SK-N-SH (cell line): Measurements from ENCODE around the gene SMYD2. TPM values are rescaled to one million over a fixed set of nuclear protein-coding genes. Genes with fewer than 3 reads are reported as not detected.

Experiments used
- CTCF ChIA-PET: fragments of 300-600, 350-600 bp; formaldehyde crosslinking; extraction: SDS; loops from one replicate; lab custom pipeline; 2021; lab: Yijun Ruan, JAX
- POLR2A ChIA-PET: fragments of 350-600 bp; sonication (Branson Sonifier 250); formaldehyde crosslinking; extraction: SDS; loops from one replicate; lab custom pipeline; 2020; ENCODE audit warnings: antibody characterized with exemption, inconsistent platforms; lab: Yijun Ruan, JAX
- DNase-seq: peaks from one replicate; pipeline ENCODE4 v3.0.0; 2012
- H2AFZ ChIP-seq: fragments of 200-600 bp; sonication (generic); 2 replicates; pipeline ENCODE4 v1.8.1; 2016; ENCODE audit warnings: antibody characterized with exemption, mild to moderate bottlenecking, low read depth
- H3F3A ChIP-seq: fragments of 200-600 bp; sonication (generic); replicated peaks from 2 replicates; pipeline ENCODE3; 2016; ENCODE audit warnings: antibody characterized with exemption, mild to moderate bottlenecking; ENCODE audit not compliant: insufficient read depth
- H3K27ac ChIP-seq, 2 experiments: fragments of 200-500 bp in 1 of 2; fragments of 200-600 bp in 1 of 2; sonication (Bioruptor generic) in 1 of 2; sonication (generic), shearing (Covaris generic) in 1 of 2; 2 replicates each; pipeline versions ENCODE4 v1.5.1 to v1.6.1; 2014 to 2016; ENCODE audit warnings: low read depth in 2 of 2, inconsistent platforms in 1 of 2, low read length in 1 of 2, mild to moderate bottlenecking in 1 of 2, mixed read lengths in 1 of 2
- H3K27me3 ChIP-seq: fragments of 200-600 bp; sonication (generic), shearing (Covaris generic); 2 replicates; pipeline ENCODE4 v1.6.1; 2016; ENCODE audit warnings: mixed run types; ENCODE audit not compliant: insufficient read depth
- H3K36me3 ChIP-seq, 2 experiments: fragments of 200-500 bp in 1 of 2; fragments of 200-600 bp in 1 of 2; sonication (Bioruptor generic) in 1 of 2; sonication (generic) in 1 of 2; replicated peaks in 1 of 2; 2 replicates each; pipeline versions ENCODE3 to v1.5.1; 2014 to 2016; ENCODE audit warnings: low read length in 1 of 2, mild to moderate bottlenecking in 1 of 2; ENCODE audit not compliant: insufficient read depth in 2 of 2, control insufficient read depth in 1 of 2
- H3K4me1 ChIP-seq, 2 experiments: fragments of 200-500 bp in 1 of 2; fragments of 200-600 bp in 1 of 2; sonication (Bioruptor generic) in 1 of 2; sonication (generic), shearing (Covaris generic) in 1 of 2; 2 replicates each; pipeline versions ENCODE4 v1.5.1 to v1.6.1; 2014 to 2016; ENCODE audit warnings: low read depth in 1 of 2, low read length in 1 of 2, mixed run types in 1 of 2; ENCODE audit not compliant: insufficient read depth in 2 of 2, control insufficient read depth in 1 of 2
- H3K4me2 ChIP-seq: fragments of 200-600 bp; sonication (generic), shearing (Covaris generic); 2 replicates; pipeline ENCODE4 v1.6.1; 2017; ENCODE audit warnings: mixed run types
- H3K4me3 ChIP-seq, 2 experiments: fragments of 200-500 bp in 1 of 2; fragments of 200-600 bp in 1 of 2; sonication (Bioruptor generic) in 1 of 2; sonication (generic), shearing (Covaris generic) in 1 of 2; 2 replicates each; pipeline versions ENCODE4 v1.5.1 to v1.8.1; 2014 to 2016; ENCODE audit warnings: low read depth in 2 of 2, inconsistent platforms in 1 of 2, low read length in 1 of 2, mild to moderate bottlenecking in 1 of 2, mixed read lengths in 1 of 2, moderate library complexity in 1 of 2
- H3K79me2 ChIP-seq: fragments of 200-600 bp; sonication (generic); 2 replicates; pipeline ENCODE4 v1.8.1; 2017; ENCODE audit warnings: mild to moderate bottlenecking; ENCODE audit not compliant: insufficient read depth
- H3K9ac ChIP-seq: fragments of 200-600 bp; sonication (generic); 2 replicates; pipeline ENCODE4 v1.6.1; 2017; ENCODE audit warnings: mixed run types
- H3K9me2 ChIP-seq: fragments of 200-600 bp; sonication (generic); 2 replicates; pipeline ENCODE4 v1.6.1; 2017; ENCODE audit warnings: mixed run types
- H3K9me3 ChIP-seq: fragments of 200-600 bp; sonication (generic); 2 replicates; pipeline ENCODE4 v1.6.1; 2017; ENCODE audit warnings: mixed run types, mild to moderate bottlenecking, moderate library complexity
- H4K20me1 ChIP-seq: fragments of 200-600 bp; sonication (generic); 2 replicates; pipeline ENCODE4 v1.6.1; 2017; ENCODE audit warnings: mild to moderate bottlenecking, mixed run types; ENCODE audit not compliant: insufficient read depth
- EP300 ChIP-seq, 2 experiments: IDR thresholded peaks; 2 replicates each; pipeline versions ENCODE4 v1.4.0 to v1.6.1; 2012; ENCODE audit warnings: borderline replicate concordance in 1 of 2, low read depth in 1 of 2, low read length in 1 of 2
- EZH2phosphoT487 ChIP-seq: fragments of 200-600 bp; sonication (generic); IDR thresholded peaks from 2 replicates; pipeline ENCODE4 v1.6.1; 2017; ENCODE audit warnings: low read depth, mixed run types, mild to moderate bottlenecking, antibody characterized with exemption, moderate library complexity, borderline replicate concordance
- FOSL2 ChIP-seq: IDR thresholded peaks from 2 replicates; pipeline ENCODE4 v1.4.0; 2012; ENCODE audit warnings: low read depth, mild to moderate bottlenecking, moderate library complexity, borderline replicate concordance
- FOXJ3 ChIP-seq: sonication (generic); formaldehyde crosslinking; IDR thresholded peaks from 2 replicates; pipeline ENCODE4 v1.5.1; 2020; ENCODE audit warnings: mild to moderate bottlenecking, missing genetic modification reagents
- GATA2 ChIP-seq: sonication (generic); formaldehyde crosslinking; IDR thresholded peaks from 2 replicates; pipeline ENCODE4 v1.5.0; 2020; ENCODE audit warnings: mild to moderate bottlenecking, missing genetic modification reagents
- JUND ChIP-seq: IDR thresholded peaks from 2 replicates; pipeline ENCODE4 v1.4.0; 2012
- MEF2A ChIP-seq: IDR thresholded peaks from 2 replicates; pipeline ENCODE4 v1.4.0; 2012; ENCODE audit warnings: low read depth, borderline replicate concordance
- RFX5 ChIP-seq: IDR thresholded peaks from 2 replicates; pipeline ENCODE4 v1.6.1; 2012; ENCODE audit warnings: mild to moderate bottlenecking, improper control_type of control experiment, low read length
- RXRA ChIP-seq: IDR thresholded peaks from 2 replicates; pipeline ENCODE4 v1.4.0; 2012; ENCODE audit warnings: low read depth, mild to moderate bottlenecking, borderline replicate concordance
- TCF12 ChIP-seq: IDR thresholded peaks from 2 replicates; pipeline ENCODE4 v1.4.0; 2012
- TEAD4 ChIP-seq: IDR thresholded peaks from 2 replicates; pipeline ENCODE4 v1.4.0; 2012; ENCODE audit warnings: mild to moderate bottlenecking, borderline replicate concordance; ENCODE audit not compliant: insufficient read depth
- YY1 ChIP-seq: IDR thresholded peaks from 2 replicates; pipeline ENCODE4 v1.4.0; 2012; ENCODE audit warnings: low read depth, mild to moderate bottlenecking
- WGBS: methylation state at CpG from one replicate; pipeline ENCODE4 v1.1.6; 2017; ENCODE audit warnings: low lambda C conversion rate; 5-methylcytosine and 5-hydroxymethylcytosine counted together
- polyA plus RNA-seq, 3 experiments: library from polyadenylated mRNA; depleted of rRNA; stranded (reverse); fragments of >200 nt; gene quantifications; 2 replicates each; pipeline ENCODE4 v1.2.3, GENCODE V29; 2012
- TF ChIP-seq, protein P1 (sequence below): fragments of 200-600 bp; sonication (generic); IDR thresholded peaks from 2 replicates; pipeline ENCODE4 v1.6.1; 2017; ENCODE audit warnings: antibody characterized with exemption, mild to moderate bottlenecking, moderate library complexity
- TF ChIP-seq, protein P2 (sequence below): IDR thresholded peaks from 2 replicates; pipeline ENCODE4; 2012

The SMYD2 gene
- polyA plus RNA-seq, 1 of the 3 experiments (the other 2 are of a cell fraction), result 23.1 TPM

DNA sequence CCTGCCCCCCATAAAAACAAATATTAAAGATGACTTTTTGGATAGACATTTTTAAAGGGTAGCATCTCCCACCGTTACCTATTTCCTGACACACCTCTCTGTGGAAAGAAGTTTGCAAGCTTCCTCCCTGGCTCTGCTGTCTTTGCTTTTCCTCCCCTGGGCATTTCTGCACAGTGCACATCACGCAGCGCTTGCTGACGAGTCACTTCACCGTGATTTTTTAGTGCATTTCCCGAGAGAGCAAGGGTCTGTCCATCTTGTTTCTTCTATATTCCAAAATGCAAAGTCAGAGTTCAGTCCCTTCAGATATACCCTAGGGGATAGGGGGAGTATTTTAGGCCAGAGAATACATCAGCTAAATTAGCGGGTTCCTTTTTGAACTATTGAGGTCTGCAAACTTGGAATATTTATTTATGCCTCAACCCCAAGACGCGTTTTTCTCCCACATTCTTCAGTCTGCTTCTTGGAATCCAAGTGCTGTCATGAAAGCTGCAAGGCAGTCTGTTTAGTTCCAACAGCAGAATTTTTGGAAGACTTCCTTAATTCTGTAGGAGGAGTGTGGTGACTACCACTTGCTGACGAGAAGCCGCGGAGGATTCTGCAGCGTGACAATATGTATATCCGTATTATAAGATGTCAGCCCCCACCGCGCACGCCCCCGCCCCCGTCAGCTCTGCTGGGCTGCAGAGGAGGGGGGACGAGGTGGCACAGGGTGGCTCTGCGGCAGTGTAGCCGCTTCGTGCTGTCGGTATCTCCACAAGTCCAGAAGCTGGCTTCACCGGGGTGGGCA lies 22.4 kb downstream of the SMYD2 start:
- Histone ChIP-seq H2AFZ (no peak overlapping the region), H3K4me2 (no peak overlapping the region)
- CTCF ChIA-PET, result interaction anchor here (0.8 to 3.8 kb wide), 6 partner anchors 9 to 89 kb away, joined by 3 to 23 read pairs (median 4); no protein-coding TSS in a partner anchor

DNA sequence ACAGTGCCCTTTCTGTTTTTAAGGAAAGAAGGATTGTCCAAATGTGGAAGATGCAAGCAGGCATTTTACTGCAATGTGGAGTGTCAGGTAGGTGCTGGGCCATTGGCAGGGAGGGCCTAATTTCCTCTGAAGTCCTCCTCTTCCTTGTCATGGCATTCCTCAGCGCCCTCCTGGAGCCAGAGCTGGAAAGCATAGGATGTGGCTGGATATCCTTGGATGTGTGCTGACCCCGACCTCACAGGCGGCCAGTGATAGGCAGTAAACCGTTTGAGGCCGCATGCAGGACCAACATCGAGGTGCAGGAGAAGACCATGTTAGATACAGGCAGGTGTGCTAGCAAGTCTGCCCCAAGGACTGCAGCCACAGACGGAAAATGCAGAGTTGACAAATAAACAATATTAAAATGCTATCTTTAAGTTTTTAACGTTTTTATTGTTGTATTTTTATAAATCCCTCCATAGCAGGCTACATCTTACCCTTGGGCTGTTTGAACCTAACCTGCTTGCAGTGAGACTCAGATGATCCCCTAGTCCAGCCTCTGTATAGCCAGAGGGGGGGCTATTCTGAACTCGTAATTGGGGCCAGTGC lies 24.3 kb downstream of the SMYD2 start:
- no peak for DNase-seq
- TF ChIP-seq TEAD4 (no peak), MEF2A (no peak), RXRA (no peak), JUND (no peak)

More for the DNA sequence above, 22.4 kb downstream of the SMYD2 start:
- Histone ChIP-seq H3K4me3 (no peak overlapping the region), H3K79me2 (no peaks in the 10 kb centered on the region), H3K9me3 (no peaks in the 10 kb centered on the region), H3F3A (no peaks in the 10 kb centered on the region), H3K9me2 (no peaks in the 10 kb centered on the region), H4K20me1 (no peaks in the 10 kb centered on the region), H3K36me3 (no peaks in the 10 kb centered on the region), H3K27ac (no peak overlapping the region), H3K27me3 (no peaks in the 10 kb centered on the region), H3K9ac (no peak overlapping the region), H3K4me1 (no peaks in the 10 kb centered on the region)
- POLR2A ChIA-PET, result no interaction called here
- no peak for TF ChIP-seq JUND
- no peak for TF ChIP-seq FOXJ3 (CRISPR knock-in tag)
- no peak for DNase-seq
- WGBS, result 96% methylated on average over 25 of the region's 25 CpGs

DNA sequence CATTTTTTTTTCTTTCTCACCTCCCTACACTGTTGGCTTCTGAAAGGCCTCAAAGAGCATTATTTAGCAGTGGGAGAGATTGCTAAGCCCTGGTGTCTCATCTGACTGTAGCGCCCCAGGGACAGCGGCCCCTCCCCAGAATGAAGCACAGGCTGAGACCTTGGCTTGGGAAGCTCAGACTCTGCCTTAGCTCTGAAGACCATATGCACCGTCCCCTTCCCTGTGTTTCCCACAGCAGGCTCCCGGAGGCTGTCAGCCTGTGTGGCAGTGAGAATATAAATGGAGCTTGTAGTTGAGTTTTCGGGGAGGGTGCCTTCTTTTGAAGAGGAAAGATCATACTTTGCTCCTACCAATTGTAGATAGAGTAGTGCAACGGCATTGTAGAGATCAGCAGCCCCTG lies 25.3 kb downstream of the SMYD2 start:
- no peaks in the 10 kb centered on the region for H3F3A ChIP-seq
- POLR2A ChIA-PET, result no interaction called here
- WGBS, result 96% methylated on average over 6 of the region's 6 CpGs

More for the DNA sequence above, 24.3 kb downstream of the SMYD2 start:
- Histone ChIP-seq H3K4me1 (no peaks in the 10 kb centered on the region), H3K79me2 (no peaks in the 10 kb centered on the region), H3K4me3 (no peak overlapping the region), H3F3A (no peaks in the 10 kb centered on the region), H3K9me3 (no peaks in the 10 kb centered on the region), H3K27ac (no peak overlapping the region), H3K4me2 (no peak overlapping the region), H3K36me3 (no peaks in the 10 kb centered on the region), H3K9ac (no peak overlapping the region), H2AFZ (no peak overlapping the region), H3K9me2 (no peaks in the 10 kb centered on the region), H3K27me3 (no peaks in the 10 kb centered on the region), H4K20me1 (no peaks in the 10 kb centered on the region)
- POLR2A ChIA-PET, result no interaction called here
- CTCF ChIA-PET, result interaction anchor here (2.7 to 3.8 kb wide), 2 partner anchors 27 to 44 kb away, joined by 10 to 23 read pairs; no protein-coding TSS in a partner anchor
- 83% methylated on average over 6 of the region's 9 CpGs for WGBS

More for the DNA sequence above, 25.3 kb downstream of the SMYD2 start:
- H2AFZ ChIP-seq, result no peak overlapping the region
- no peaks in the 10 kb centered on the region for H3K9me2 ChIP-seq
- H3K4me3 ChIP-seq, result no peak overlapping the region
- CTCF ChIA-PET, result interaction anchor here (2.2 to 2.5 kb wide), 2 partner anchors 22 to 45 kb away, joined by 7 to 10 read pairs; no protein-coding TSS in a partner anchor
- H4K20me1 ChIP-seq, result no peaks in the 10 kb centered on the region
- no peaks in the 10 kb centered on the region for H3K9me3 ChIP-seq
- no peak overlapping the region for H3K4me2 ChIP-seq
- no peak overlapping the region for H3K27ac ChIP-seq
- no peak overlapping the region for H3K9ac ChIP-seq
- H3K27me3 ChIP-seq, result no peaks in the 10 kb centered on the region
- H3K36me3 ChIP-seq, result no peaks in the 10 kb centered on the region
- TF ChIP-seq, protein P1, sequence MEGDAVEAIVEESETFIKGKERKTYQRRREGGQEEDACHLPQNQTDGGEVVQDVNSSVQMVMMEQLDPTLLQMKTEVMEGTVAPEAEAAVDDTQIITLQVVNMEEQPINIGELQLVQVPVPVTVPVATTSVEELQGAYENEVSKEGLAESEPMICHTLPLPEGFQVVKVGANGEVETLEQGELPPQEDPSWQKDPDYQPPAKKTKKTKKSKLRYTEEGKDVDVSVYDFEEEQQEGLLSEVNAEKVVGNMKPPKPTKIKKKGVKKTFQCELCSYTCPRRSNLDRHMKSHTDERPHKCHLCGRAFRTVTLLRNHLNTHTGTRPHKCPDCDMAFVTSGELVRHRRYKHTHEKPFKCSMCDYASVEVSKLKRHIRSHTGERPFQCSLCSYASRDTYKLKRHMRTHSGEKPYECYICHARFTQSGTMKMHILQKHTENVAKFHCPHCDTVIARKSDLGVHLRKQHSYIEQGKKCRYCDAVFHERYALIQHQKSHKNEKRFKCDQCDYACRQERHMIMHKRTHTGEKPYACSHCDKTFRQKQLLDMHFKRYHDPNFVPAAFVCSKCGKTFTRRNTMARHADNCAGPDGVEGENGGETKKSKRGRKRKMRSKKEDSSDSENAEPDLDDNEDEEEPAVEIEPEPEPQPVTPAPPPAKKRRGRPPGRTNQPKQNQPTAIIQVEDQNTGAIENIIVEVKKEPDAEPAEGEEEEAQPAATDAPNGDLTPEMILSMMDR, result no peak
- TF ChIP-seq YY1 (no peak), RXRA (no peak), TCF12 (no peak), GATA2 (no peak), FOSL2 (no peak), FOXJ3 (CRISPR knock-in tag) (no peak), EP300 (IDR thresholded peaks at IDR 0.05; ENCODE audit: borderline replicate concordance in 1 of 2, low read depth in 1 of 2, low read length in 1 of 2) (no peak), RFX5 (no peak), EZH2phosphoT487 (no peak)
- TF ChIP-seq, protein P2, sequence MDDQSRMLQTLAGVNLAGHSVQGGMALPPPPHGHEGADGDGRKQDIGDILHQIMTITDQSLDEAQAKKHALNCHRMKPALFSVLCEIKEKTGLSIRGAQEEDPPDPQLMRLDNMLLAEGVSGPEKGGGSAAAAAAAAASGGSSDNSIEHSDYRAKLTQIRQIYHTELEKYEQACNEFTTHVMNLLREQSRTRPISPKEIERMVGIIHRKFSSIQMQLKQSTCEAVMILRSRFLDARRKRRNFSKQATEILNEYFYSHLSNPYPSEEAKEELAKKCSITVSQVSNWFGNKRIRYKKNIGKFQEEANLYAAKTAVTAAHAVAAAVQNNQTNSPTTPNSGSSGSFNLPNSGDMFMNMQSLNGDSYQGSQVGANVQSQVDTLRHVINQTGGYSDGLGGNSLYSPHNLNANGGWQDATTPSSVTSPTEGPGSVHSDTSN, result no peak
- no peaks in the 10 kb centered on the region for H3K4me1 ChIP-seq
- DNase-seq, result no peak
- no peaks in the 10 kb centered on the region for H3K79me2 ChIP-seq
